Dendritic cell treated with granulocyte-macrophage colony-stimulating factor and Interleukin-4, amounts not matched to agents 40 ng/mL and 50 ng/mL, for 4 days (primary cell): ENCODE results near the gene LRG1.

Experiments
- H3K27ac Mint-ChIP-seq: one replicate; pipeline ENCODE4 v1.8.0; 2022; ENCODE audit warnings: mild to moderate bottlenecking, mixed read lengths
- H3K27me3 Mint-ChIP-seq: one replicate; pipeline ENCODE4 v1.8.0; 2022; ENCODE audit warnings: mild to moderate bottlenecking, mixed read lengths
- H3K36me3 Mint-ChIP-seq: one replicate; pipeline ENCODE4 v1.8.0; 2022; ENCODE audit warnings: low read depth, mixed read lengths
- H3K4me1 Mint-ChIP-seq: one replicate; pipeline ENCODE4 v1.8.0; 2022; ENCODE audit warnings: low read depth, mixed read lengths
- H3K4me3 Mint-ChIP-seq: one replicate; pipeline ENCODE4 v1.8.0; 2022; ENCODE audit warnings: mild to moderate bottlenecking, moderate library complexity, mixed read lengths
- H3K9me3 Mint-ChIP-seq: one replicate; pipeline ENCODE4 v1.8.0; 2022; ENCODE audit warnings: mixed read lengths
- intact Hi-C: fragments of 100-400 bp; cut with micrococcal nuclease; formaldehyde crosslinking; loops from one replicate; pipeline ENCODE4 v1.15.0; 2022

The LRG1 gene, protein sequence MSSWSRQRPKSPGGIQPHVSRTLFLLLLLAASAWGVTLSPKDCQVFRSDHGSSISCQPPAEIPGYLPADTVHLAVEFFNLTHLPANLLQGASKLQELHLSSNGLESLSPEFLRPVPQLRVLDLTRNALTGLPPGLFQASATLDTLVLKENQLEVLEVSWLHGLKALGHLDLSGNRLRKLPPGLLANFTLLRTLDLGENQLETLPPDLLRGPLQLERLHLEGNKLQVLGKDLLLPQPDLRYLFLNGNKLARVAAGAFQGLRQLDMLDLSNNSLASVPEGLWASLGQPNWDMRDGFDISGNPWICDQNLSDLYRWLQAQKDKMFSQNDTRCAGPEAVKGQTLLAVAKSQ

DNA sequence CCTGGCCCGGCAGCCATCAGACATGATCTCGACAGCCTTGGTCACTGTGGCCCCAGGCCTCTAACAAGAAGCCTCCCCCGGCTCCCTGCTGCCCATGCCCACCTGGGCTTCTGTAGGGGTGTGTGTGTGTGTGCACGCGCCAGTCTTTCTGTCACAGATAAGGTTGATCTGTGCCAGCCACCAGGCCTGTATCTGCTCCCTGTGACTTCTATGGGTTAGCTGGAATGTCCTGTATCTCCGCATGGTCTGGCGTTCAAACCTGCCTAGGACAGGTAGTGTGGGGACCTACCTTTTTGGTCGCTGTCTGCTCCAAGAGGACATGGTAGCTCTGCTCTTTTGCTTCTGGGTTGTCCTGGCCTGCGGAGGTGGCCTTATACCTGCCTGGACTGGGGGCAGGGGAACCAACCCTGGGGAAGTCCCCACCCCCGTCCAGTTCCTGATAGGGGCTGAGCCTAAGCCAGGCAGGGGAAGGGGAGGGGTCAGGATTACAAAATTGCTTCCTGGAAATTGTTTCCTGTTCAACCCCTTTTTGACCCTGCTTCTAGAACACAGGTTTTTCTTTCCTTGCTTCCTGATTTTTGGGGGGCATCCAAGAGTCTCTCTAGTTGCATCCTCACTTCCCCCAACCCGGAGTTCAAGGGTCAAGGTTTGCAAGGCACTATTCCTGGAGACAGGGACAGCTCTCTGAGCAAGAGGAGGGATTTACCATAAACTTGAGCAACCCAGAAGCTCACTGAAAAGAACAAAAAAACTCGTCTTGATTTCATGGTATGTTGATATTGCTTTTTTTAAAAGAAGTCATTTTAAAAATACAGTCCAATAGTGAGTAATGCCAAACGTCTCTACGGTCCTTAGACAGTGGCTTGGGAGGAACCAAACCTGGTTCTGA is at the start of gene LRG1:
LRG1 (minus strand) TSS at position 344 of the 889 bp plus-strand sequence; CDS start at position 321, 23 bp downstream.
- H3K36me3 Mint-ChIP-seq = no peaks in the 10 kb centered on the region
- peaks cover 8% of the 10 kb centered on the region for H3K27me3 Mint-ChIP-seq
- H3K4me1 Mint-ChIP-seq = peaks cover 63% of the 10 kb centered on the region
- no peak within 1 kb of the TSS for H3K4me3 Mint-ChIP-seq
- H3K9me3 Mint-ChIP-seq = no peaks in the 10 kb centered on the region
- intact Hi-C loops = no loop called here
- peak within 1 kb of the TSS; percentile 45 for H3K27ac Mint-ChIP-seq

DNA sequence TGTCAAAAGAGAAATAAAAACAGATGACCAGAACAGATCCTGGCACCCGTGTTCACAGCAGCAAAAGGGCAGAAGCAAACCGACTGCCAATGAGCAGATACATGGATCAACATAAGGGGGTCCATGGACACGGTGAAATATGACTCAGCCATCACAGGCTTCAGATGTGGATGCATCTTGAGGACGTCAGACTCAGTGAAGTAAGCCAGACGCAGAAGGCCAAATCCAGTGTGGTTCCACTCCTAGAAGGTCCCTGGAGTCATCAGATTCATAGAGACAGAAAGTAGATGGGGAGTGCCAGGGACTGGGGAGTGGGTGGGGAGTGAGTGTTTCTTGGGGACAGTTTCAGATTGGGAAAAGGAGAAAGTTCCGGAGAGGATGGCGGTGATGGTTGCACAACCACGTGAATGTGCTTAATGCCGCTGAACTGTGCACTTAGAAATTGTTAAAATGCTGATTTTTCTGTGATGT is 48.5 kb upstream of the LRG1 start:
- no peak overlapping the region for H3K27ac Mint-ChIP-seq
- H3K4me1 Mint-ChIP-seq = peaks cover 26% of the 10 kb centered on the region
- intact Hi-C loops = no loop called here
- no peaks in the 10 kb centered on the region for H3K9me3 Mint-ChIP-seq
- no peaks in the 10 kb centered on the region for H3K36me3 Mint-ChIP-seq
- H3K27me3 Mint-ChIP-seq = peaks cover 78% of the 10 kb centered on the region
- H3K4me3 Mint-ChIP-seq = no peak overlapping the region

DNA sequence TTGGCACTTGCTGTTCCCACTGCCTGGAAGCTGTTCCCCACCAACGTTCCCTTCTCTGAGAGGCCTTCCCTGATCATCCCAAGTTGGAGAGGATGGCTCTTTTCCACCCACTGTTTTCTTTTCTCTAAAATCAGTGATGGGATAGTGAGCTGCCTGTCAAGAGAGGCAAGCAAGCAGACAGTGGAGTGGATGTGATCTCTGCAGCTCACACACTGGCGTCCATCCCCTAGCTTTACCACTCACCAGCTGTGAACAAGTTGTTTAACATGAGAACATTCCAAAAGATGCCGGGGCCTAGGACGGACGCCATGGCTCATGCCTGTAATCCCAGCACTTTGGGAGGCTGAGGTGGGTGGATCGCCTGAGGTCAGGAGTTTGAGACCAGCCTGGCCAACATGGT is 47.7 kb upstream of the LRG1 start:
- no peaks in the 10 kb centered on the region for H3K9me3 Mint-ChIP-seq
- intact Hi-C loops = no loop called here
- no peaks in the 10 kb centered on the region for H3K36me3 Mint-ChIP-seq
- no peak overlapping the region for H3K27ac Mint-ChIP-seq
- no peak overlapping the region for H3K4me3 Mint-ChIP-seq
- H3K4me1 Mint-ChIP-seq = peaks cover 18% of the 10 kb centered on the region
- peaks cover 81% of the 10 kb centered on the region for H3K27me3 Mint-ChIP-seq

DNA sequence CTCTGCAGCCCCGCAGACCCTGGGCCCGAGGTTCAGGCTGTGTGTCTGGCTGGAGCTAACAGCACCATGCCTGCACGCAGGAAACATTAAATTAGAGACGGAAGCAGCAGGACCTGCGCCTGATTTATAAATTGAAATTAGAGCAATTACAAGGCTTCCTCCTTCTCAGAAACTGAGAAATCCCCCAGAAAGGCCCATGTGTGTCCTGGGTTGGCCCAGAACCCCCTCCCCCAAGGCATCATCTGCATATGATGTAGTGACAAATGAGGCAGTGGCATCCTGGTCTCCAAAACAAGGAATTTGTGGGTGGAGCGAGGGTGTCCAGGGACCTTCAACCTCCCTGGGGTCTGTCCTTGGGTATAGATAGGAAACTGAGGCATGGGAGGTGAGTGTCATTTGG is 46.9 kb upstream of the LRG1 start:
- H3K27me3 Mint-ChIP-seq = peaks cover 84% of the 10 kb centered on the region
- intact Hi-C loops = no loop called here
- no peaks in the 10 kb centered on the region for H3K36me3 Mint-ChIP-seq
- no peaks in the 10 kb centered on the region for H3K9me3 Mint-ChIP-seq
- H3K4me1 Mint-ChIP-seq = peaks cover 20% of the 10 kb centered on the region
- no peak overlapping the region for H3K27ac Mint-ChIP-seq
- no peak overlapping the region for H3K4me3 Mint-ChIP-seq

DNA sequence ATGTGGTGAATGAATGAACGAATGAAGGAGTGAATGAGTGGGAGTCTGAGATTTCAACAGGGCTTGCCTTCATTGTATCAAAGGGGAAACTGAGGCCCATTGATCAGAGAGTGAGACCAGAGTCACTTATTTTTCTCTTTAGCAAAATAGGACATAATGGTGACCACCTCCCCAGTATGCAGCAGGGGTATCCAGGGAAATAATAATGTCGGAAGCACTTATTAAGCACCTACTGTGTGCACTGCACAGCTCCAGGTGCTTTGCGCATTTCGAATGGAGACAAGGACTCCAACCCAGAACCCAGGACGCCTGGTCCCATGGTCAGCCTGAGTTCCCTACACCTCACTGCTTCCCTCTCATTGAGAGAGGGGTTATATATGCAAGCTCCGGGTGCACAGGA is 46.4 kb upstream of the LRG1 start:
- peaks cover 16% of the 10 kb centered on the region for H3K4me1 Mint-ChIP-seq
- H3K4me3 Mint-ChIP-seq = no peak overlapping the region
- intact Hi-C loops = no loop called here
- no peak overlapping the region for H3K27ac Mint-ChIP-seq
- H3K36me3 Mint-ChIP-seq = no peaks in the 10 kb centered on the region
- H3K27me3 Mint-ChIP-seq = peaks cover 80% of the 10 kb centered on the region
- no peaks in the 10 kb centered on the region for H3K9me3 Mint-ChIP-seq

DNA sequence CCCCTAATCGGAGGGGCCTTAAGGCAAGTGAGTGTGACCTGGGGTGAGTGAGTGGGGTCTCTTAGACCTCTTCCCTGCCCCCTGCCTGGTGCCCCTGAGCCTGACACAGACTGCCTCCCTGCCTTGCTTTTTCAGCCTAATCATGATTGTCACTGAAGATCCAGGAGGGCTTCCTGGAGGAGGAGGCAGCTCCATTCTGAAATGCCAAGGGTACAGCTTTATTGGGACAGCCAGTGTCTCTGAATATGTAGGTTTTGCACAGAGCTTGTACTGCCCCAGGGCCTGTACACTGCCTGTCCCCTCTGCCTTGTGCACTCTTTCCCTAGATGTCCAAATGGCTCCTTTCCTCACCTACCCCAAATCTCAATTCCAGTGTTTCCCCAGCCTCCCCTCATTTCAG is 45.7 kb upstream of the LRG1 start:
- Mint-ChIP-seq H3K4me3 (no peak overlapping the region), H3K36me3 (no peaks in the 10 kb centered on the region)

DNA sequence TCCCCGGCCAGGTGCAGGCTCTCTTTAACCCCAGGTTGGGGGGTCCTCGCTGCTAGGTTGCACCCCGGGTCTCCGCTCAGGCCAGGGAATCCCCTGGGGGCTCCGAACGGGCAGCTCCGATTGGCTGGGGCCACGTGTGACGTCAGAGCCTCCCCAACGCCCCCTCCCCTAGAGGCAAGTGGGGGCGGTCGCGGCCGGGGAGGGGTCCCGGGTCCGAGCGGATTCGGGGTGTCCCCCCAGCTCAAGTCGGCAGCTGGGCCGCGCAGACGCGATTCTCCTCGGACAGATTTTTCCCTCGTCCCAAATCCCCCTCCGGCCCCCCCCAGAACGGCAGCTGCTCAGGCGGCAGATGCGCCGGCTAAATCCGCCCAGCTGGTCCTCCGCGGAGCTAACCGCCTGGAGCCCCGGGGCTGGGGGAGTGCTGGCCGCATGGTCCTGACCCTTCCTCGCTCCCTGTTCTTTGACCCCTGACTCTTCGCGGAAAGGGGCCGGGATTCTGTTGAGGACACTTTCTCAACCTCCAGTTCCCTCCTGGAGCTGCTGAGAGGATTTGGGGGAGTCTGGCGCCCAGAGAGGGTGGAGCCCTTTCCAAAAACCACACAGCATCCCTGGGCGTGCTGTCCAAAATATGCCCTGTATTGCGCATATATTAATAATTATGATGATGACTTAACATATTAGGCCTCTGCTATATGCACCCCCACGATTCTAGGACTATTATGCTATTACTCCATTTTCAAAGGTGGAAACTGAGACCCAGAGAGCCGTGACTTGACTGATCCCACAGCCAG is 45.0 kb upstream of the LRG1 start:
- H3K9me3 Mint-ChIP-seq = no peaks in the 10 kb centered on the region
- H3K27ac Mint-ChIP-seq = no peak overlapping the region
- H3K4me1 Mint-ChIP-seq = peaks cover 10% of the 10 kb centered on the region
- H3K36me3 Mint-ChIP-seq = no peaks in the 10 kb centered on the region
- H3K27me3 Mint-ChIP-seq = peaks cover 77% of the 10 kb centered on the region
- H3K4me3 Mint-ChIP-seq = no peak overlapping the region
- intact Hi-C loops = no loop called here

More for the DNA sequence above, 45.7 kb upstream of the LRG1 start:
- H3K4me1 Mint-ChIP-seq = peaks cover 11% of the 10 kb centered on the region
- peaks cover 77% of the 10 kb centered on the region for H3K27me3 Mint-ChIP-seq
- no peaks in the 10 kb centered on the region for H3K9me3 Mint-ChIP-seq
- intact Hi-C loops = no loop called here
- H3K27ac Mint-ChIP-seq = no peak overlapping the region

DNA sequence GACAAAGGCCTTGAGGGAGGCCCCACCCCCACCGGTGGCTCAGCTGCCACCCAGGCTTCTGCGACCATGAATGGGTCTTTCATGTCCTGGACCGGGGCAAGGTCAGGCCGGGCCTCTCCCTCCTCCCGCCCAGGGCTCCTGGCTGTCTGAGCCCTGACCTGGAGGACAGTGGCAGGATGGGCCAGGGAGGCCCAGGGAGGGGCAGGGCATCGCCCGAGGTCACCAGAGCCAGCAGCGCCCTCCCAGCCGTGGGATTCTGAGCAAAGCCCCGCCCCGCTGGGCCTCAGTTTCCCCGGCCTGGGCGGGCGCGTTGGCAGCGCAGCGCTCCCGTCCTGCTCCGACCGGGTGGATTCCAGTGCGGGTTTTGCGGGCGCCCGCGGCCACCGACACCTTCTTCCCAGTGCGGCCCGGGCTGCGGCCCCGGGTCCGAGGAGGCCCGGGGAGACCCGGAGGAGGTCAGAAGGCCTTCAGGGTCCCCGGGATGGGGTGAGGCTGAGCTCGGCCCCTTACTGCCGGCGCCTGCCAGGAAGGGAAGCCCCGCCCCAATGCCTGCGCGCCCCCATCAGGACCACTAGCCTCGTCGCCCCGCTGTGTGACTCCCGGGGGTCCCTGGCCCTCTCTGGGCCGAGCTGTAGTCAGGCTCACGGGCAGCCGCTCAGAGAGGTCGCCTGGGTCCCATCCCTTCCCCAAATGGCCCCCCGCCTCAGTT is 44.3 kb upstream of the LRG1 start:
- Mint-ChIP-seq H3K27me3 (peaks cover 82% of the 10 kb centered on the region), H3K4me1 (peaks cover 5% of the 10 kb centered on the region), H3K9me3 (no peaks in the 10 kb centered on the region), H3K4me3 (no peak overlapping the region), H3K27ac (no peak overlapping the region), H3K36me3 (no peaks in the 10 kb centered on the region)
- intact Hi-C loops = no loop called here

DNA sequence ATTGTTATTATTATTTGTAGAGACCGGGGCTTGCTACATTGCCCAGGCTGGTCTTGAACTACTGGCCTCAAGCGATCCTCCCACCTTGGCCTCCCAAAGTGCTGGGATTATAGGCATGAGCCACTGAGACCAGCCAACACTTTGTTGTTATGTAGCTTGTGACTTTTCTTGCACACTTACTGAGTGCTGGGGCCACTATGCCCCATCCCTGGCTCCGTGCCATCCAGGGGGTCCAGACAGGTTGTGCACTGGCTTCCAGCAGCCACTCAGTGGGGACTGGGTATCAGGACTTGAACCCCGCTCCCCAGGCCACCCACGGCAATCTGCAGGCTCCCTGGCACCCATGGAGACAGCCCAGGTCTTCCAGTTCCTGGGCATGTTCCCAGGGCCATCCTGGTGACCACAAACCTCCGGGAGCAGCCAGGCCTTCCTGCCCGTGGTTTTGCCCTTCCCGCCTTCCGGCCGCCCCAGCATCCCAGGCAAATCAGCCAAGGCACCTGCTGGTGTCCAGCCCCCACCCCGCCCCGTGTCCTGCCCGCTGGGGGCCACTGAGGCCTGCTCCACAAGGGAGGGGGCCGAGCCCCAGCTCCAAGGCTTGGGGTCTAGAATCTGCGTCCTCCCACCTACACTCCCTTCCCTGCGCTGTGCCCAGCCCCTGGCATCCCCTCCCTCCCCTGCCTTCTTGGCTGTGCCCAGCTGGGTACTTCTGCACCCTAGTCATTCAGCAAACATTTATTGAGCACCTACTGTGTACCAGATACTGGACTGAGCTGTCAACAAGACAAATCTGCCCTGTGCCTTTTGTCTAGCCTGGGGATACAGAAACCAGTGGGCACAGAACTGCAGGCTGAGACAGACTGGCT is 43.4 kb upstream of the LRG1 start:
- Mint-ChIP-seq H3K27me3 (peaks cover 86% of the 10 kb centered on the region), H3K9me3 (no peaks in the 10 kb centered on the region), H3K36me3 (no peaks in the 10 kb centered on the region), H3K4me1 (peaks cover 5% of the 10 kb centered on the region), H3K27ac (no peak overlapping the region), H3K4me3 (no peak overlapping the region)
- intact Hi-C loops = no loop called here

DNA sequence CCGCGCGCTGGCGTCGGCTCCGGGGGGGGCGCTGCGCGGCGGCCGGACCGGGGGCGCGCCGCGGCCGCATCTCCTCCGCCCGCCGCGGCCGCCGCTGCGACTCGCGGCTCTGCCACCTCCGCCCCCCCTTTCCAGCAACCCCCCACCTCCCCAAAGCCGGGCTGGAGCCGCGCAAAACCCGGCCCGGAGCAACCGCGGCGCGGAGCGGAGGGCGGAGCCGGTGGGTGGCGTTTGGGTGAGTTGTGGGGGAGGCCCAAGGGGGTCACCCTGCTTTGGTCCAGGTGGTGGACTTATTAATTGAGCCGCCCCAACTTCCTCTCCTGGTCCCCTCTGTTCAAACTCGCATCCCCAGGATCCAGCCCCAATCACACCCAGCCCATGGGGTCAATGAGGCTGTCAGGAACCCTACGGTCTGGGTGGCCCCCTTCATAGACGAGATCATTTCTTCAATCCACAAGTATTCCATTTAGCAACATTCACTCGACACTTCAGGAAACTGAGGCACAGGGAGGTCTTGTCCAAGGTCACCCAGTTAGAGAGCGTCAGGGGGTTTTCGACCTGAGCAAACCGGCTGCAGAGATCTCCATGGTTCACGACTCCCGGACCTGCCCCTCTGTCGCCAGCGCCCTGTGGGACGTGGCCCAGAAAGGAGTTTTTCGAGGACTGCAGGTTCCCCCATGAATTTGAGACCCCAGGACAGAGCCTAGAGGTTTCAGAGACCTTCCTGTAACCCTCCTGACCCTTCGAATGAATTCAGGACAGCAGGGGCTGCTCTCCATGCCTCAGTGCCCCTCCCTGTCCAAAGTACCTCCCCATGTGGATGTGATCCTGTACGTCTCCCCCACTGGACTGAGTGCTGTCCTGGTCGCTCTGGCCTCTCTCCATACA is 42.1 kb upstream of the LRG1 start:
- Mint-ChIP-seq H3K27me3 (peaks cover 89% of the 10 kb centered on the region), H3K4me3 (no peak overlapping the region)

DNA sequence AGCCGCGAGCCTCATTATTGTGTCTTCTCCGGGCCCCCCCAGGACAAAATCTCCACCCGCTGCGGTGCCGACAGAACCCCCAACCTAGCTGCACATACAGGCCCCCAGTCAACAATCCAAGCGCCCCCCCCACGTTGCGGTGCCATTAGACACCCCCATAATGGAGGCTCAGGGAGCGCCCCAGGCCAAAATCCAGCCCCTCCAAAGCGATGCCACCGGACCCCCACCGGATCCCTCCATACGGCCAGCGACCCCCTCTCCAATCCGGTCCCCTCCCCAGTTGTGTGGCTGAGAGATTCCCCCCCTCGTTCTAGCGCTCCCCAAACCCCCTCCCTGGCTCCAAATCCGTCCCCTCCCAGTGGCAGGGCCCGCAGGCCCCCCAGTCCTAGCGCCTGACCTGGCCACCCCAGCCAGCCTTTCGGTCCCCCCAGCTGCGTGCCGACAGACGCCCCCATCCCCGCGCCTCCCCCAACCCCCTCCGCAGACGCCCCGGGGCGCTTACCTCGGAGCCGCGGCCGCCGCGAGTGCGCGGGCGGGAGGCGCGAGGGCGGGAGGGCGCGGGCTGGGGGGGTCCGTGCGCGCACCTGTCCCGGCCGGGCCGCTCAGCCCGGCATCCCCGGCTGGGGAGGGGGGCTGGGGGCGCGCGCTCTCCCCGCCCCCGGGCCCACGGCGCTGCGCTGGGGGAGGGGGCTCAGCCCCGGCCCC is 41.3 kb upstream of the LRG1 start:
- H3K4me1 Mint-ChIP-seq = peaks cover 12% of the 10 kb centered on the region
- intact Hi-C loops = no loop called here
- H3K4me3 Mint-ChIP-seq = no peak overlapping the region
- no peaks in the 10 kb centered on the region for H3K36me3 Mint-ChIP-seq
- H3K27me3 Mint-ChIP-seq = peaks cover 88% of the 10 kb centered on the region
- H3K27ac Mint-ChIP-seq = no peak overlapping the region
- no peaks in the 10 kb centered on the region for H3K9me3 Mint-ChIP-seq

More for the DNA sequence above, 42.1 kb upstream of the LRG1 start:
- Mint-ChIP-seq H3K27ac (no peak overlapping the region), H3K9me3 (no peaks in the 10 kb centered on the region), H3K4me1 (peaks cover 5% of the 10 kb centered on the region), H3K36me3 (no peaks in the 10 kb centered on the region)
- intact Hi-C loops = no loop called here
